Mammary epithelial cell (primary cell): Measurements from ENCODE around the gene ACY1.

Experiments used
- CTCF ChIP-seq, 2 donors: IDR thresholded peaks in 1 of 2; conservative IDR thresholded peaks in 1 of 2; 2 replicates each; pipeline ENCODE4 v1.5.1; 2011 to 2012; ENCODE audit warnings: inconsistent platforms in 2 of 2, low read length in 2 of 2, mild to moderate bottlenecking in 2 of 2, control low read depth in 1 of 2, low read depth in 1 of 2; ENCODE audit not compliant: insufficient read depth in 1 of 2; ENCODE audit errors: extremely low read depth in 1 of 2
- EZH2 ChIP-seq: IDR thresholded peaks from 2 replicates; pipeline ENCODE4 v1.6.1; 2012; ENCODE audit warnings: low read length, inconsistent platforms, borderline replicate concordance

- no peak for TF ChIP-seq CTCF (conservative IDR thresholded peaks at IDR 0.05 in 1 of 2, IDR thresholded peaks at IDR 0.05 in 1 of 2; ENCODE audit: extremely low read depth in 1 of 2, insufficient read depth in 1 of 2, low read depth in 1 of 2, low read length in 2 of 2)
- no peak for TF ChIP-seq EZH2
Observed at GRCh38 chr3:51968883-51969678, 14.3 kb upstream of the ACY1 start.
